Astrocyte (in vitro differentiated cells and primary cell): ENCODE data around the gene VIPR2.

Source experiments
- EZH2 ChIP-seq: IDR thresholded peaks from 2 replicates; pipeline ENCODE4 v1.6.1; 2012; ENCODE audit warnings: mild to moderate bottlenecking, low read length, inconsistent platforms; ENCODE audit not compliant: insufficient read depth
- TF ChIP-seq, protein P1 (sequence below): IDR thresholded peaks from 2 replicates; pipeline ENCODE4 v1.5.1; 2011; ENCODE audit warnings: low read depth, mild to moderate bottlenecking, inconsistent platforms, low read length, moderate library complexity; ENCODE audit not compliant: insufficient read depth

DNA sequence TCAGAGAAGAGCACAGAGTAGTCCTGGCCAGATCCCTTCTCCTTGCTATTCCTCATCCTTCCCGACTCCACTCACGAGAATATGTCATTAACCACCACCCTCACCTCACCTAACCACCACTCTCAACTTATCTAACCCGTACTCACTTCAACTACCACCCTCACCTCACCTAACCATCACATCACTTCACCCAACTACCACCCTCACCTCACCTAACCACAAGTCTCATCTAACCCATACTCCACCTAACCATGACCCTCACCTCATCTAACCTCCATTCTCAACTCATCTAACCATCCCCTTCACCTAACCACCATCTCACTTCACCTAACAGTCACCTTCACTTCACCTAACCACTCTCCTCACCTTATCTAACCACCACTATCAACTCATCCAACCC is 85.0 kb downstream of the VIPR2 start:
- TF ChIP-seq, protein P1, sequence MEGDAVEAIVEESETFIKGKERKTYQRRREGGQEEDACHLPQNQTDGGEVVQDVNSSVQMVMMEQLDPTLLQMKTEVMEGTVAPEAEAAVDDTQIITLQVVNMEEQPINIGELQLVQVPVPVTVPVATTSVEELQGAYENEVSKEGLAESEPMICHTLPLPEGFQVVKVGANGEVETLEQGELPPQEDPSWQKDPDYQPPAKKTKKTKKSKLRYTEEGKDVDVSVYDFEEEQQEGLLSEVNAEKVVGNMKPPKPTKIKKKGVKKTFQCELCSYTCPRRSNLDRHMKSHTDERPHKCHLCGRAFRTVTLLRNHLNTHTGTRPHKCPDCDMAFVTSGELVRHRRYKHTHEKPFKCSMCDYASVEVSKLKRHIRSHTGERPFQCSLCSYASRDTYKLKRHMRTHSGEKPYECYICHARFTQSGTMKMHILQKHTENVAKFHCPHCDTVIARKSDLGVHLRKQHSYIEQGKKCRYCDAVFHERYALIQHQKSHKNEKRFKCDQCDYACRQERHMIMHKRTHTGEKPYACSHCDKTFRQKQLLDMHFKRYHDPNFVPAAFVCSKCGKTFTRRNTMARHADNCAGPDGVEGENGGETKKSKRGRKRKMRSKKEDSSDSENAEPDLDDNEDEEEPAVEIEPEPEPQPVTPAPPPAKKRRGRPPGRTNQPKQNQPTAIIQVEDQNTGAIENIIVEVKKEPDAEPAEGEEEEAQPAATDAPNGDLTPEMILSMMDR: no peak
- no peak for TF ChIP-seq EZH2
